SK-N-SH (cell line): ENCODE measurements around the gene SFI1. TPM values are rescaled to one million over a fixed set of nuclear protein-coding genes. Genes with fewer than 3 reads are reported as not detected.

Experiments used
- CTCF ChIA-PET: fragments of 300-600, 350-600 bp; formaldehyde crosslinking; extraction: SDS; loops from one replicate; lab custom pipeline; 2021; lab: Yijun Ruan, JAX
- POLR2A ChIA-PET: fragments of 350-600 bp; sonication (Branson Sonifier 250); formaldehyde crosslinking; extraction: SDS; loops from one replicate; lab custom pipeline; 2020; ENCODE audit warnings: antibody characterized with exemption, inconsistent platforms; lab: Yijun Ruan, JAX
- DNase-seq: peaks from one replicate; pipeline ENCODE4 v3.0.0; 2012
- H2AFZ ChIP-seq: fragments of 200-600 bp; sonication (generic); 2 replicates; pipeline ENCODE4 v1.8.1; 2016; ENCODE audit warnings: antibody characterized with exemption, mild to moderate bottlenecking, low read depth
- H3F3A ChIP-seq: fragments of 200-600 bp; sonication (generic); replicated peaks from 2 replicates; pipeline ENCODE3; 2016; ENCODE audit warnings: antibody characterized with exemption, mild to moderate bottlenecking; ENCODE audit not compliant: insufficient read depth
- H3K27ac ChIP-seq, 2 experiments: fragments of 200-500 bp in 1 of 2; fragments of 200-600 bp in 1 of 2; sonication (Bioruptor generic) in 1 of 2; sonication (generic), shearing (Covaris generic) in 1 of 2; 2 replicates each; pipeline versions ENCODE4 v1.5.1 to v1.6.1; 2014 to 2016; ENCODE audit warnings: low read depth in 2 of 2, inconsistent platforms in 1 of 2, low read length in 1 of 2, mild to moderate bottlenecking in 1 of 2, mixed read lengths in 1 of 2
- H3K27me3 ChIP-seq: fragments of 200-600 bp; sonication (generic), shearing (Covaris generic); 2 replicates; pipeline ENCODE4 v1.6.1; 2016; ENCODE audit warnings: mixed run types; ENCODE audit not compliant: insufficient read depth
- H3K36me3 ChIP-seq, 2 experiments: fragments of 200-500 bp in 1 of 2; fragments of 200-600 bp in 1 of 2; sonication (Bioruptor generic) in 1 of 2; sonication (generic) in 1 of 2; replicated peaks in 1 of 2; 2 replicates each; pipeline versions ENCODE3 to v1.5.1; 2014 to 2016; ENCODE audit warnings: low read length in 1 of 2, mild to moderate bottlenecking in 1 of 2; ENCODE audit not compliant: insufficient read depth in 2 of 2, control insufficient read depth in 1 of 2
- H3K4me1 ChIP-seq, 2 experiments: fragments of 200-500 bp in 1 of 2; fragments of 200-600 bp in 1 of 2; sonication (Bioruptor generic) in 1 of 2; sonication (generic), shearing (Covaris generic) in 1 of 2; 2 replicates each; pipeline versions ENCODE4 v1.5.1 to v1.6.1; 2014 to 2016; ENCODE audit warnings: low read depth in 1 of 2, low read length in 1 of 2, mixed run types in 1 of 2; ENCODE audit not compliant: insufficient read depth in 2 of 2, control insufficient read depth in 1 of 2
- H3K4me2 ChIP-seq: fragments of 200-600 bp; sonication (generic), shearing (Covaris generic); 2 replicates; pipeline ENCODE4 v1.6.1; 2017; ENCODE audit warnings: mixed run types
- H3K4me3 ChIP-seq, 2 experiments: fragments of 200-500 bp in 1 of 2; fragments of 200-600 bp in 1 of 2; sonication (Bioruptor generic) in 1 of 2; sonication (generic), shearing (Covaris generic) in 1 of 2; 2 replicates each; pipeline versions ENCODE4 v1.5.1 to v1.8.1; 2014 to 2016; ENCODE audit warnings: low read depth in 2 of 2, inconsistent platforms in 1 of 2, low read length in 1 of 2, mild to moderate bottlenecking in 1 of 2, mixed read lengths in 1 of 2, moderate library complexity in 1 of 2
- H3K79me2 ChIP-seq: fragments of 200-600 bp; sonication (generic); 2 replicates; pipeline ENCODE4 v1.8.1; 2017; ENCODE audit warnings: mild to moderate bottlenecking; ENCODE audit not compliant: insufficient read depth
- H3K9ac ChIP-seq: fragments of 200-600 bp; sonication (generic); 2 replicates; pipeline ENCODE4 v1.6.1; 2017; ENCODE audit warnings: mixed run types
- H3K9me2 ChIP-seq: fragments of 200-600 bp; sonication (generic); 2 replicates; pipeline ENCODE4 v1.6.1; 2017; ENCODE audit warnings: mixed run types
- H3K9me3 ChIP-seq: fragments of 200-600 bp; sonication (generic); 2 replicates; pipeline ENCODE4 v1.6.1; 2017; ENCODE audit warnings: mixed run types, mild to moderate bottlenecking, moderate library complexity
- H4K20me1 ChIP-seq: fragments of 200-600 bp; sonication (generic); 2 replicates; pipeline ENCODE4 v1.6.1; 2017; ENCODE audit warnings: mild to moderate bottlenecking, mixed run types; ENCODE audit not compliant: insufficient read depth
- ELF1 ChIP-seq: IDR thresholded peaks from 2 replicates; pipeline ENCODE4 v1.4.0; 2012
- EZH2phosphoT487 ChIP-seq: fragments of 200-600 bp; sonication (generic); IDR thresholded peaks from 2 replicates; pipeline ENCODE4 v1.6.1; 2017; ENCODE audit warnings: low read depth, mixed run types, mild to moderate bottlenecking, antibody characterized with exemption, moderate library complexity, borderline replicate concordance
- GABPA ChIP-seq: IDR thresholded peaks from 2 replicates; pipeline ENCODE4 v1.4.0; 2012; ENCODE audit warnings: low read depth, mild to moderate bottlenecking
- MEF2A ChIP-seq: IDR thresholded peaks from 2 replicates; pipeline ENCODE4 v1.4.0; 2012; ENCODE audit warnings: low read depth, borderline replicate concordance
- MXI1 ChIP-seq: IDR thresholded peaks from 2 replicates; pipeline ENCODE4 v1.6.1; 2012; ENCODE audit warnings: mild to moderate bottlenecking, low read depth, low read length, improper control_type of control experiment
- NFIC ChIP-seq: IDR thresholded peaks from 2 replicates; pipeline ENCODE4 v1.4.0; 2012; ENCODE audit warnings: borderline replicate concordance
- POLR2AphosphoS5 ChIP-seq: IDR thresholded peaks from 2 replicates; pipeline ENCODE4 v1.6.1; 2012; ENCODE audit warnings: low read depth, low read length
- RFX5 ChIP-seq: IDR thresholded peaks from 2 replicates; pipeline ENCODE4 v1.6.1; 2012; ENCODE audit warnings: mild to moderate bottlenecking, improper control_type of control experiment, low read length
- RXRA ChIP-seq: IDR thresholded peaks from 2 replicates; pipeline ENCODE4 v1.4.0; 2012; ENCODE audit warnings: low read depth, mild to moderate bottlenecking, borderline replicate concordance
- SIN3A ChIP-seq: IDR thresholded peaks from 2 replicates; pipeline ENCODE4 v1.6.1; 2012; ENCODE audit warnings: low read depth, mild to moderate bottlenecking, low read length, moderate library complexity, borderline replicate concordance
- SMC3 ChIP-seq: IDR thresholded peaks from 2 replicates; pipeline ENCODE4 v1.6.1; 2012; ENCODE audit warnings: low read depth, low read length, improper control_type of control experiment
- TAF1 ChIP-seq: IDR thresholded peaks from 2 replicates; pipeline ENCODE4 v1.6.1; 2012; ENCODE audit warnings: low read depth, mild to moderate bottlenecking, low read length, moderate library complexity, borderline replicate concordance
- TCF12 ChIP-seq: IDR thresholded peaks from 2 replicates; pipeline ENCODE4 v1.4.0; 2012
- TEAD4 ChIP-seq: IDR thresholded peaks from 2 replicates; pipeline ENCODE4 v1.4.0; 2012; ENCODE audit warnings: mild to moderate bottlenecking, borderline replicate concordance; ENCODE audit not compliant: insufficient read depth
- WGBS: methylation state at CpG from one replicate; pipeline ENCODE4 v1.1.6; 2017; ENCODE audit warnings: low lambda C conversion rate; 5-methylcytosine and 5-hydroxymethylcytosine counted together
- polyA plus RNA-seq, 3 experiments: library from polyadenylated mRNA; depleted of rRNA; stranded (reverse); fragments of >200 nt; gene quantifications; 2 replicates each; pipeline ENCODE4 v1.2.3, GENCODE V29; 2012
- TF ChIP-seq, protein P1 (sequence below): IDR thresholded peaks from 2 replicates; pipeline ENCODE4; 2012
- TF ChIP-seq, protein P2 (sequence below): IDR thresholded peaks from 2 replicates; pipeline ENCODE4 v1.4.0; 2012; ENCODE audit warnings: low read depth, borderline replicate concordance
- TF ChIP-seq, protein P3 (sequence below): IDR thresholded peaks from 2 replicates; pipeline ENCODE4 v1.4.0; 2012; ENCODE audit warnings: low read depth, borderline replicate concordance
- TF ChIP-seq, protein P4 (sequence below): fragments of 150-350 bp; IDR thresholded peaks from 2 replicates; pipeline ENCODE4 v1.6.1; 2017; ENCODE audit warnings: antibody characterized with exemption, low read length, low read depth, borderline replicate concordance
- TF ChIP-seq, protein P5 (sequence below): fragments of 150-350 bp; IDR thresholded peaks from 2 replicates; pipeline ENCODE4 v1.6.1; 2016; ENCODE audit warnings: mild to moderate bottlenecking, low read depth, low read length
- TF ChIP-seq, protein P6 (sequence below): IDR thresholded peaks from 2 replicates; pipeline ENCODE4 v1.4.0; 2012; ENCODE audit warnings: low read depth

SFI1 gene
- polyA plus RNA-seq, 1 of the 3 experiments (the other 2 are of a cell fraction) = 24.7 TPM

DNA sequence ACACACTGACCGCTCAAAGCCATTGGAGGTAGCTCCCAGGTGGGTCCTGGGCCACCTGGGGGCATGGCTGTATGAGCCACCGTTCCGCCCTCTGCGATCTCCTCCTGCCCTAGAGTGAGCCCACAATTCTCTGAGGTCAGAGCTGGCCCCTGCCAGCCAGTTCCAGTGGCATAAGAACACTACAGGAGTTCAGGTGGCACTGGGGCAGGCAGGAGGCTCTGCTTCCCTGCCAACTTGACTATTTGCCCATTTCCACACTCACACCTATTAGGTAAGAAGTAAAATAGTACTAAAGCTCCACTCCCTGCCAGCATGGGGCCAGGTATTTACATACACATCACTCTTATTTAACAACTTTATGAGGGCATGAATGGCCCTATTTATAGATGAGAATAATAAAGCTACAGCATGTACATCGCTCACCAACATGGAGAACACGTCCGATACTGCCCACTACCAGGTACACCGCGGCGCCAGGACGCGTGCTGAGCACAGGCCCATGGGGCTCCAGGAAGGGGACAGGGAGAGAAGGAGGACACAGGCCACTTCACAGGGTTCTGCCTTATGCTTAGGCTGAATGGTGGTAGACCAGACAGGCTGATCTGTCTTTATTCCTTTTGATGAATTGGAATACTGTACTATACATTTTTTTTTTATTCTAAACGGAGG lies 139.4 kb downstream of the SFI1 start:
- H4K20me1 ChIP-seq = peaks cover 13% of the 10 kb centered on the region; the same call in 1 of the 2 replicates
- peaks cover 0 to 8% of the 10 kb centered on the region in 2 experiments; a peak in 1 of 4 replicates for H3K4me1 ChIP-seq
- H3K27ac ChIP-seq = no peak overlapping the region
- DNase-seq = no peak
- H3K4me3 ChIP-seq = no peak overlapping the region
- no peaks in the 10 kb centered on the region for H3K9me3 ChIP-seq
- TF ChIP-seq TEAD4 = no peak
- TF ChIP-seq, protein P1, sequence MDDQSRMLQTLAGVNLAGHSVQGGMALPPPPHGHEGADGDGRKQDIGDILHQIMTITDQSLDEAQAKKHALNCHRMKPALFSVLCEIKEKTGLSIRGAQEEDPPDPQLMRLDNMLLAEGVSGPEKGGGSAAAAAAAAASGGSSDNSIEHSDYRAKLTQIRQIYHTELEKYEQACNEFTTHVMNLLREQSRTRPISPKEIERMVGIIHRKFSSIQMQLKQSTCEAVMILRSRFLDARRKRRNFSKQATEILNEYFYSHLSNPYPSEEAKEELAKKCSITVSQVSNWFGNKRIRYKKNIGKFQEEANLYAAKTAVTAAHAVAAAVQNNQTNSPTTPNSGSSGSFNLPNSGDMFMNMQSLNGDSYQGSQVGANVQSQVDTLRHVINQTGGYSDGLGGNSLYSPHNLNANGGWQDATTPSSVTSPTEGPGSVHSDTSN = no peak
- TF ChIP-seq, protein P2, sequence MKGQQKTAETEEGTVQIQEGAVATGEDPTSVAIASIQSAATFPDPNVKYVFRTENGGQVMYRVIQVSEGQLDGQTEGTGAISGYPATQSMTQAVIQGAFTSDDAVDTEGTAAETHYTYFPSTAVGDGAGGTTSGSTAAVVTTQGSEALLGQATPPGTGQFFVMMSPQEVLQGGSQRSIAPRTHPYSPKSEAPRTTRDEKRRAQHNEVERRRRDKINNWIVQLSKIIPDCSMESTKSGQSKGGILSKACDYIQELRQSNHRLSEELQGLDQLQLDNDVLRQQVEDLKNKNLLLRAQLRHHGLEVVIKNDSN = no peak
- TF ChIP-seq MXI1 = no peak
- no peak for TF ChIP-seq MEF2A
- no peak for TF ChIP-seq RFX5
- TF ChIP-seq, protein P3, sequence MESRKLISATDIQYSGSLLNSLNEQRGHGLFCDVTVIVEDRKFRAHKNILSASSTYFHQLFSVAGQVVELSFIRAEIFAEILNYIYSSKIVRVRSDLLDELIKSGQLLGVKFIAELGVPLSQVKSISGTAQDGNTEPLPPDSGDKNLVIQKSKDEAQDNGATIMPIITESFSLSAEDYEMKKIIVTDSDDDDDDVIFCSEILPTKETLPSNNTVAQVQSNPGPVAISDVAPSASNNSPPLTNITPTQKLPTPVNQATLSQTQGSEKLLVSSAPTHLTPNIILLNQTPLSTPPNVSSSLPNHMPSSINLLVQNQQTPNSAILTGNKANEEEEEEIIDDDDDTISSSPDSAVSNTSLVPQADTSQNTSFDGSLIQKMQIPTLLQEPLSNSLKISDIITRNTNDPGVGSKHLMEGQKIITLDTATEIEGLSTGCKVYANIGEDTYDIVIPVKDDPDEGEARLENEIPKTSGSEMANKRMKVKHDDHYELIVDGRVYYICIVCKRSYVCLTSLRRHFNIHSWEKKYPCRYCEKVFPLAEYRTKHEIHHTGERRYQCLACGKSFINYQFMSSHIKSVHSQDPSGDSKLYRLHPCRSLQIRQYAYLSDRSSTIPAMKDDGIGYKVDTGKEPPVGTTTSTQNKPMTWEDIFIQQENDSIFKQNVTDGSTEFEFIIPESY = no peak
- TF ChIP-seq, protein P4, sequence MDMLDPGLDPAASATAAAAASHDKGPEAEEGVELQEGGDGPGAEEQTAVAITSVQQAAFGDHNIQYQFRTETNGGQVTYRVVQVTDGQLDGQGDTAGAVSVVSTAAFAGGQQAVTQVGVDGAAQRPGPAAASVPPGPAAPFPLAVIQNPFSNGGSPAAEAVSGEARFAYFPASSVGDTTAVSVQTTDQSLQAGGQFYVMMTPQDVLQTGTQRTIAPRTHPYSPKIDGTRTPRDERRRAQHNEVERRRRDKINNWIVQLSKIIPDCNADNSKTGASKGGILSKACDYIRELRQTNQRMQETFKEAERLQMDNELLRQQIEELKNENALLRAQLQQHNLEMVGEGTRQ = no peak
- no peak for TF ChIP-seq SIN3A
- TF ChIP-seq EZH2phosphoT487 = no peak
- no peak for TF ChIP-seq ELF1
- TF ChIP-seq GABPA = no peak
- TF ChIP-seq, protein P5, sequence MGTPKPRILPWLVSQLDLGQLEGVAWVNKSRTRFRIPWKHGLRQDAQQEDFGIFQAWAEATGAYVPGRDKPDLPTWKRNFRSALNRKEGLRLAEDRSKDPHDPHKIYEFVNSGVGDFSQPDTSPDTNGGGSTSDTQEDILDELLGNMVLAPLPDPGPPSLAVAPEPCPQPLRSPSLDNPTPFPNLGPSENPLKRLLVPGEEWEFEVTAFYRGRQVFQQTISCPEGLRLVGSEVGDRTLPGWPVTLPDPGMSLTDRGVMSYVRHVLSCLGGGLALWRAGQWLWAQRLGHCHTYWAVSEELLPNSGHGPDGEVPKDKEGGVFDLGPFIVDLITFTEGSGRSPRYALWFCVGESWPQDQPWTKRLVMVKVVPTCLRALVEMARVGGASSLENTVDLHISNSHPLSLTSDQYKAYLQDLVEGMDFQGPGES = no peak
- TF ChIP-seq POLR2AphosphoS5 = no peak
- no peak for TF ChIP-seq RXRA
- TF ChIP-seq, protein P6, sequence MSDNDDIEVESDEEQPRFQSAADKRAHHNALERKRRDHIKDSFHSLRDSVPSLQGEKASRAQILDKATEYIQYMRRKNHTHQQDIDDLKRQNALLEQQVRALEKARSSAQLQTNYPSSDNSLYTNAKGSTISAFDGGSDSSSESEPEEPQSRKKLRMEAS = no peak
- TF ChIP-seq SMC3 = no peak
- TF ChIP-seq NFIC = no peak
- no peak for TF ChIP-seq TCF12
- no peak for TF ChIP-seq TAF1
- H3K9me2 ChIP-seq = no peaks in the 10 kb centered on the region
- no peaks in the 10 kb centered on the region for H3K27me3 ChIP-seq
- WGBS = 95% methylated on average over 12 of the region's 13 CpGs
- CTCF ChIA-PET = interaction anchor here (1.0 to 7.1 kb wide), 2 partner anchors 74 to 79 kb away, joined by 5 to 48 read pairs; no protein-coding TSS in a partner anchor
- POLR2A ChIA-PET = no interaction called here
- H3K9ac ChIP-seq = no peak overlapping the region
- no peak overlapping the region for H3K4me2 ChIP-seq
- peaks cover 37% of the 10 kb centered on the region for H3K79me2 ChIP-seq
- H3K36me3 ChIP-seq = no peaks in the 10 kb centered on the region
- H2AFZ ChIP-seq = no peak overlapping the region
- H3F3A ChIP-seq = no peaks in the 10 kb centered on the region
